ENCODE data around the gene RAD9A.

DNA sequence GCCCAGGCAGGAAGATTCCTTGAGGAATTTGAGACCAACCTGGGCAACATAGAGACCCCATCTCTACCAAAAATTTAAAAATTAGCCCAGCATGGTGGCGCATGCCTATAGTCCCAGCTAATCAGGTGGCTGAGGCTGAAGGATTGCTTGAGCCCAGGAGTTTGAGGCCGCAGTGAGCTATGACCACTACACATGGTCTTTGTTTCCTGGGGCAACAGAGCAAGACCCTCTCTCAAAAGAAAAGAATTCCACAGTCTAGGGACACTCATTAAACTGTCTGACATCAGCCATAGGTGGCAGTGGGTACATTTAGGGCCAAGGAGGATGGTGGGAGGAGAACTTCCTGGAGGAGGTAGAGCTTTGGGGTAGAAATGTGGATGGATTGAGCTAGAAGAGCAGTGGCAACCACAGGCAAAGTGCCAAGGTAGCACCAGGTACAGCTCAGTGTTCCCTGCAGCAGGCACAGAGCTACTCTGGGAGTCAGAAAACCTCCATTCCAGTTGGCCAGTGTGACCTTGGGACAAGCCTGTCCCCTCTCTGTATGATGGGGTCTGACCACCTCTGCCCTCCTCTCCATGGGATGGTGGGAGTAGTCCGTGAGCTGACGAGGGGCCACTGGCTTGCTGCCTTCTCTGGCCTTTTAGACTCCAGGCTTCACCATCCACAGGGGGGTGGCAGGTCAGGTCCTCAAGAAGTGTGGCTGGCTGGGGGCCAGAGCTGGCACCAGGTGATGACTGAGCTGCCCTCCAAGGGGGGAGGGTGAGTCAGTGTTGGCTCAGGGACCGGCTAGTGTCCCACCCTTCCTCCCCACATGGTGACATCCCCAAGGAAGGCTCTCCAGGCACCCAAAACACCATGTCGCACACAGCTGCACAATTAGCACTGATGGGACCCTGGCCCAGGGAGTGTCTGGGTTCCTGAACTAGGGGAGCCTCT is 14.6 kb upstream of the RAD9A start:
- TF ChIP-seq, protein P1, sequence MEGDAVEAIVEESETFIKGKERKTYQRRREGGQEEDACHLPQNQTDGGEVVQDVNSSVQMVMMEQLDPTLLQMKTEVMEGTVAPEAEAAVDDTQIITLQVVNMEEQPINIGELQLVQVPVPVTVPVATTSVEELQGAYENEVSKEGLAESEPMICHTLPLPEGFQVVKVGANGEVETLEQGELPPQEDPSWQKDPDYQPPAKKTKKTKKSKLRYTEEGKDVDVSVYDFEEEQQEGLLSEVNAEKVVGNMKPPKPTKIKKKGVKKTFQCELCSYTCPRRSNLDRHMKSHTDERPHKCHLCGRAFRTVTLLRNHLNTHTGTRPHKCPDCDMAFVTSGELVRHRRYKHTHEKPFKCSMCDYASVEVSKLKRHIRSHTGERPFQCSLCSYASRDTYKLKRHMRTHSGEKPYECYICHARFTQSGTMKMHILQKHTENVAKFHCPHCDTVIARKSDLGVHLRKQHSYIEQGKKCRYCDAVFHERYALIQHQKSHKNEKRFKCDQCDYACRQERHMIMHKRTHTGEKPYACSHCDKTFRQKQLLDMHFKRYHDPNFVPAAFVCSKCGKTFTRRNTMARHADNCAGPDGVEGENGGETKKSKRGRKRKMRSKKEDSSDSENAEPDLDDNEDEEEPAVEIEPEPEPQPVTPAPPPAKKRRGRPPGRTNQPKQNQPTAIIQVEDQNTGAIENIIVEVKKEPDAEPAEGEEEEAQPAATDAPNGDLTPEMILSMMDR (IDR thresholded peaks at IDR 0.05; ENCODE audit: low read length) = no peak
- no peak for TF ChIP-seq EZH2 (optimal IDR thresholded peaks at IDR 0.05; ENCODE audit: low read depth, low read length)
